HUES48 (cell line): ENCODE data around the gene PRUNE2.

ENCODE experiments used
- H3K27ac ChIP-seq: one replicate; pipeline ENCODE4 v1.7.0; 2013; ENCODE audit warnings: low read depth, low read length, inconsistent platforms
- H3K27me3 ChIP-seq: 2 replicates; pipeline ENCODE4 v1.6.1; 2013; ENCODE audit warnings: mild to moderate bottlenecking, low read length; ENCODE audit not compliant: control insufficient read depth, insufficient read depth
- H3K36me3 ChIP-seq: 2 replicates; pipeline ENCODE4 v1.6.1; 2013; ENCODE audit warnings: low read length; ENCODE audit not compliant: control insufficient read depth, insufficient read depth
- H3K4me1 ChIP-seq: 2 replicates; pipeline ENCODE4 v1.6.1; 2013; ENCODE audit warnings: mild to moderate bottlenecking, low read length; ENCODE audit not compliant: control insufficient read depth, insufficient read depth
- H3K4me3 ChIP-seq: 2 replicates; pipeline ENCODE4 v1.5.1; 2013; ENCODE audit warnings: mild to moderate bottlenecking, low read depth, low read length
- H3K9ac ChIP-seq: 2 replicates; pipeline ENCODE4 v1.6.1; 2013; ENCODE audit warnings: mild to moderate bottlenecking, low read depth, low read length, moderate library complexity
- H3K9me3 ChIP-seq: 2 replicates; pipeline ENCODE4 v1.6.1; 2013; ENCODE audit warnings: low read length; ENCODE audit not compliant: control insufficient read depth, insufficient read depth

Gene PRUNE2

DNA sequence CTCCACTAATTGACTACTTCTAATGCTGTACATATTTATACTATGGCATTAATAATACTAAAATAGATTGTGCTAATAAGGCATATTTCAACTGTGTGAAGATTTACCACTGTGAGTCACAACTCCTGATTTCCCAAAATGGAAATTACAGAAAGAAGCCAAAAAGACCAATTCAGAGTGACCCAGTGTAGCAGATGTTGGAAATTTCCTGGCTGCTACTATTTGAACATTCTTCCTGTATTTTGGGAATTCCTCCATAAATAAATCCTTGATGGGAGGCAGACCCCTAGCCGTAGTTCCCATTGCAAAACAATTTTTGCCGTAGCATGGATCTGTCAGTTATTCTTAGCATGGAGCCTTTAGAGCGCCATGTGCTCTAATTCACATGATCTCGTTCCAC is 11.4 kb upstream of the PRUNE2 start:
- H3K4me1 ChIP-seq = peaks cover 11% of the 10 kb centered on the region; the same call in 1 of the 2 replicates
- H3K27ac ChIP-seq = no peak overlapping the region
- no peaks in the 10 kb centered on the region for H3K36me3 ChIP-seq
- no peak overlapping the region for H3K9ac ChIP-seq
- no peaks in the 10 kb centered on the region for H3K27me3 ChIP-seq
- no peaks in the 10 kb centered on the region for H3K9me3 ChIP-seq
- H3K4me3 ChIP-seq = no peak overlapping the region

GRCh38 chr9:76916231-76916630 is 10.3 kb upstream of the PRUNE2 start:
- Histone ChIP-seq H3K27ac (no peak overlapping the region), H3K27me3 (no peaks in the 10 kb centered on the region), H3K36me3 (no peaks in the 10 kb centered on the region), H3K4me1 (peaks cover 11% of the 10 kb centered on the region; the same call in 1 of the 2 replicates), H3K4me3 (no peak overlapping the region), H3K9ac (no peak overlapping the region), H3K9me3 (no peaks in the 10 kb centered on the region)

DNA sequence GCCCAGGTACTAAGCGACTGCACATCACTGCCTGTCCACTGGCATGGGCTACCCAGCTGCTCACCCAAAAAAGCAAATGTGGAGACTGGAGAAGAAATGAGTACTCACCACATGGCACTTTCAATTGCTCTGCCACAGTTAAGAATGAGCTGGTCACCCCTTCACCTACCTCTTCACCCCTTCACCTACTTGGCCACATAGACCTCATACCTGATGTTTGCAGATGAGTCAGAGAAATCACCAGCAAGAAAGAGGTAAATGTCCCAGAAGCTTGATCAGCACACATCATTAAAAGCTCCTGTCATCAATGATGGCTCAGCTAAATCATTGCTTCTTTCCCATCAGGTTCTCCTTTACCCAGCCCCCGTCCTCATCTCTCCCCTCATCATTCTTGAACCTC is 7.6 kb upstream of the PRUNE2 start:
- Histone ChIP-seq H3K36me3 (no peaks in the 10 kb centered on the region), H3K4me1 (peaks cover 11% of the 10 kb centered on the region; the same call in 1 of the 2 replicates), H3K27me3 (0 out of 2 replicates have a peak, but pooled peaks cover under 1% of the 10 kb centered on the region), H3K4me3 (no peak overlapping the region), H3K9me3 (no peaks in the 10 kb centered on the region), H3K9ac (no peak overlapping the region), H3K27ac (no peak overlapping the region)

DNA sequence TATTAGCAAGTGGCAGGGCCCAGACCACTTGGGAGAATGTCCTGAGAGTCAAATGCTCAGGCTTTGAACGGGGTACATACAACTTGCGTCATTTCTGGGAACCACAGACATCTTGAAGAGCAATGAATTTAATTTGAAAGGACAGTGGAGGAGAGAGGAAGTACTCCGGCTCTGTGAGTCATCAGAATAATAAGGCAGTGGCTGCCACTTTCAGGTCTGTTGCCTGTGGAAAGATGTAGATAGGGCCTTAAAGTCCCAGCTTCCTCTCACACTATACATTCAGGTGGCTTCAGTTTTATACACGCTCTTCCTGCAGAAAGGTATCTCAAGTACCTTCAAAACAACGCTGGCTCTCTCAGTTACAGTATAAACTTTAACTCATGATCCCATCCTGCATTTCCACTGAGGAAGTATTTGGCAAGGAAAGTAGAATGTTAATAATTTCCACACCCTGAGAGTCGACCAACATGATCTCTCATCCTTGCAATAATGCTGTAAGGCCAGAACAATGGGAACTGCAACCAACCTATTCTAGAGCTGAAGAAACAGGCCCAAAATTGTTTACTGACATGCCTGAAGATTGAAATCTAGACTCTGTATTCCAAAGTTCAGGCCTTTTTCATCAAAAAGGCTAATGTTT is 6.8 kb upstream of the PRUNE2 start:
- Histone ChIP-seq H3K36me3 (no peaks in the 10 kb centered on the region), H3K4me3 (no peak overlapping the region), H3K9ac (no peak overlapping the region), H3K4me1 (peaks cover 11% of the 10 kb centered on the region; the same call in 1 of the 2 replicates), H3K27me3 (peaks cover 8% of the 10 kb centered on the region), H3K9me3 (no peaks in the 10 kb centered on the region), H3K27ac (no peak overlapping the region)

- Histone ChIP-seq H3K27ac (no peak overlapping the region), H3K9ac (no peak overlapping the region), H3K27me3 (peaks cover 16% of the 10 kb centered on the region), H3K36me3 (no peaks in the 10 kb centered on the region), H3K4me3 (no peak overlapping the region), H3K9me3 (no peaks in the 10 kb centered on the region), H3K4me1 (peaks cover 11% of the 10 kb centered on the region; the same call in 1 of the 2 replicates)
Observed at GRCh38 chr9:76911971-76912370, 6.1 kb upstream of the PRUNE2 start.

DNA sequence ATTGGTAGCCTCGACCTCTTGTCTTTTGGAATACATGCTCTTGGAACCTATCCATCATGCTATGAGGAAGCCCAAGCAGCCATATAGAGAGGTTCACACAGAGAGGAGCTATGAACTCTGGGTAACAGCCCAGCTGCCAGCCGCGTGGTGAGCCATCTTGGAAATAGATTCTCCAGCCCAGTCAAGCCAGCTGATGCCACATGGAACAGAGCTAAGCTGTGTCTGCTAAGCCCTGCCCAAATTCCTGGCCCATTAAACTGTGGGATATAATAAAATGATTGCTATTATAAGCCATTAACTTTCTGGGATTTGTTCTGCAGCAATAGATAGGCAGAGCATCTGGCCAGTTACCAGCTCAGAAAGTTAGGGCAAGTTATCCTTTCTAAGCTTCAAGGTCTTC is 4.9 kb upstream of the PRUNE2 start:
- no peak overlapping the region for H3K9ac ChIP-seq
- H3K27me3 ChIP-seq = peaks cover 23% of the 10 kb centered on the region
- H3K9me3 ChIP-seq = no peaks in the 10 kb centered on the region
- H3K27ac ChIP-seq = no peak overlapping the region
- peaks cover 8% of the 10 kb centered on the region; the same call in 1 of the 2 replicates for H3K4me1 ChIP-seq
- H3K4me3 ChIP-seq = no peak overlapping the region
- H3K36me3 ChIP-seq = no peaks in the 10 kb centered on the region

DNA sequence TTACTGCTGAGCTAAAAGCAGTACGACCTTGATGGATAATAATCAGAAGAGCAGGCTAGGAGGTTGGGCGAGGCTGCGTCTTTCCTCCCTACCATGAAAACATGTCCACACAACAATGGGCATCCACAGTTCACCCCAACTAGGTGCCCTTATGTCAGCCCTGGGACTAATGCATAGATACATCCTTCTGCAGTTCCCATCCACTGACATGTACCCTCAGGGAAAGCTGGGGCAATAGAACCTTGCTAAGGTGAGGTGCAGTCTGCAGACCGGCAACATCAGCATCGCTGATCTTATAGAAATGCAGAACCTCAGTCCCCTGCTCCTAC is 697 bp upstream of the PRUNE2 start:
- H3K4me1 ChIP-seq = peaks cover 13% of the 10 kb centered on the region
- no peaks in the 10 kb centered on the region for H3K36me3 ChIP-seq
- H3K9me3 ChIP-seq = no peaks in the 10 kb centered on the region
- no peak overlapping the region for H3K9ac ChIP-seq
- H3K4me3 ChIP-seq = peak overlapping the region; percentile 78
- H3K27me3 ChIP-seq = peaks cover 40% of the 10 kb centered on the region
- no peak overlapping the region for H3K27ac ChIP-seq

- H3K4me1 ChIP-seq = peaks cover 16% of the 10 kb centered on the region
- H3K9ac ChIP-seq = 0 out of 2 replicates have a peak overlapping the region, but pooled peaks have one; percentile 78
- H3K27ac ChIP-seq = no peak overlapping the region
- H3K4me3 ChIP-seq = peak overlapping the region; percentile 78
- no peaks in the 10 kb centered on the region for H3K9me3 ChIP-seq
- H3K27me3 ChIP-seq = peaks cover 40% of the 10 kb centered on the region
- no peaks in the 10 kb centered on the region for H3K36me3 ChIP-seq
Observed at GRCh38 chr9:76904661-76905457, 1.1 kb downstream of the PRUNE2 start.

- H3K27me3 ChIP-seq = peaks cover 29% of the 10 kb centered on the region
- no peak overlapping the region for H3K27ac ChIP-seq
- H3K36me3 ChIP-seq = no peaks in the 10 kb centered on the region
- H3K9me3 ChIP-seq = no peaks in the 10 kb centered on the region
- no peak overlapping the region for H3K4me3 ChIP-seq
- peaks cover 16% of the 10 kb centered on the region for H3K4me1 ChIP-seq
- no peak overlapping the region for H3K9ac ChIP-seq
Observed at GRCh38 chr9:76902395-76902794, 3.5 kb downstream of the PRUNE2 start.

DNA sequence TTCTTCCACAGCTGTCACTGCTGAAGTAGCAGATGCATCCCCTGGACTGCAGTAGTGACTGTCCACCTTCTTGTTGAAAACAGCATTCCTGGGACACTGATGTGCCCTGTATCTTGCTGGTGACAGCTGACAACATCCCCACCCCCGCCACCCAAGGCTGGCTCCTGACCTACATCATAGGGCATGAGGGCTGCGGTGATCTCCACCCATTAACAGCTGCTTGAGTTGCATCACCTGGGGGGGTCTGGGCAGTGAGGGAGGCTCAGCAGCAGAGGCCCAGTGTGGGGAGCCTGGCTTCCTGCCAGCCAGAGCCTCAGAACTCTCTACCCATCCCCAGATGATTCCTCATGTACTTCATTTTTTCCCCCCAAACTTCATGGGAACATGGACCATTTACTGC is 4.1 kb downstream of the PRUNE2 start:
- Histone ChIP-seq H3K36me3 (no peaks in the 10 kb centered on the region), H3K27ac (no peak overlapping the region), H3K4me3 (no peak overlapping the region), H3K4me1 (peaks cover 16% of the 10 kb centered on the region), H3K9me3 (no peaks in the 10 kb centered on the region), H3K9ac (no peak overlapping the region), H3K27me3 (peaks cover 23% of the 10 kb centered on the region)

GRCh38 chr9:76900884-76901440 is 5.0 kb downstream of the PRUNE2 start:
- no peak overlapping the region for H3K4me3 ChIP-seq
- H3K27me3 ChIP-seq = peaks cover 17% of the 10 kb centered on the region
- no peak overlapping the region for H3K9ac ChIP-seq
- H3K36me3 ChIP-seq = no peaks in the 10 kb centered on the region
- H3K9me3 ChIP-seq = no peaks in the 10 kb centered on the region
- H3K27ac ChIP-seq = no peak overlapping the region
- H3K4me1 ChIP-seq = peaks cover 16% of the 10 kb centered on the region
